ENCODE data around the gene MTREX.

Gene MTREX

GRCh38 chr5:55429221-55429612 lies 121.4 kb downstream of the MTREX start:
- no peak for DNase-seq (ENCODE audit: low read depth in 2 of 2)

- no peak for DNase-seq (ENCODE audit: low read depth in 2 of 2)
These were observed 121.9 kb downstream of the MTREX start for GRCh38 chr5:55429613-55430253.

- DNase-seq (ENCODE audit: low read depth in 2 of 2): no peak
These were observed 124.8 kb downstream of the MTREX start for GRCh38 chr5:55432549-55432948.

- DNase-seq (ENCODE audit: low read depth in 2 of 2): no peak
These were observed 129.7 kb downstream of the MTREX start for GRCh38 chr5:55437452-55437851.

- DNase-seq (ENCODE audit: low read depth in 2 of 2): no peak
These were observed 130.0 kb downstream of the MTREX start for GRCh38 chr5:55437859-55438206.

- DNase-seq (ENCODE audit: low read depth in 2 of 2): no peak
These were observed 131.2 kb downstream of the MTREX start for GRCh38 chr5:55438998-55439397.

- DNase-seq (ENCODE audit: low read depth in 2 of 2): no peak
These were observed 132.4 kb downstream of the MTREX start for GRCh38 chr5:55440188-55440646.

GRCh38 chr5:55441107-55441771 lies 133.4 kb downstream of the MTREX start:
- no peak for DNase-seq (ENCODE audit: low read depth in 2 of 2)

GRCh38 chr5:55441954-55442353 lies 134.2 kb downstream of the MTREX start:
- no peak for DNase-seq (ENCODE audit: low read depth in 2 of 2)

- no peak for DNase-seq (ENCODE audit: low read depth in 2 of 2)
These were observed 138.0 kb downstream of the MTREX start for GRCh38 chr5:55445791-55446190.

- DNase-seq (ENCODE audit: low read depth in 2 of 2): no peak
These were observed 139.0 kb downstream of the MTREX start for GRCh38 chr5:55446640-55447351.

- no peak for DNase-seq (ENCODE audit: low read depth in 2 of 2)
These were observed 142.4 kb downstream of the MTREX start for GRCh38 chr5:55450050-55450765.

GRCh38 chr5:55451976-55452375 lies 144.2 kb downstream of the MTREX start:
- no peak for DNase-seq (ENCODE audit: low read depth in 2 of 2)

- no peak for DNase-seq (ENCODE audit: low read depth in 2 of 2)
These were observed 145.4 kb downstream of the MTREX start for GRCh38 chr5:55453211-55453610.

- no peak for DNase-seq (ENCODE audit: low read depth in 2 of 2)
These were observed 146.5 kb downstream of the MTREX start for GRCh38 chr5:55454282-55454681.

GRCh38 chr5:55456216-55456895 lies 148.6 kb downstream of the MTREX start:
- DNase-seq (ENCODE audit: low read depth in 2 of 2): no peak

GRCh38 chr5:55459572-55459971 lies 151.8 kb downstream of the MTREX start:
- DNase-seq (ENCODE audit: low read depth in 2 of 2): no peak

GRCh38 chr5:55463613-55464012 lies 155.8 kb downstream of the MTREX start:
- no peak for DNase-seq (ENCODE audit: low read depth in 2 of 2)

GRCh38 chr5:55467862-55468551 lies 160.2 kb downstream of the MTREX start:
- DNase-seq (ENCODE audit: low read depth in 2 of 2): no peak

GRCh38 chr5:55469839-55470238 lies 162.1 kb downstream of the MTREX start:
- no peak for DNase-seq (ENCODE audit: low read depth in 2 of 2)

- DNase-seq (ENCODE audit: low read depth in 2 of 2): no peak
These were observed 162.5 kb downstream of the MTREX start for GRCh38 chr5:55470282-55470681.

Data from stimulated activated CD4-positive, alpha-beta T cell treated with anti-CD3 and anti-CD28 coated beads, Interleukin-4, amount 100 ng/mL, for 48 hours (primary cell).